ENCODE measurements around the gene ERCC6. TPM values are rescaled to one million over a fixed set of nuclear protein-coding genes. Genes with fewer than 3 reads are reported as not detected.

The ERCC6 gene
- polyA plus RNA-seq, 4 donors: 3.5 to 12.6 (median 5.1) TPM

DNA sequence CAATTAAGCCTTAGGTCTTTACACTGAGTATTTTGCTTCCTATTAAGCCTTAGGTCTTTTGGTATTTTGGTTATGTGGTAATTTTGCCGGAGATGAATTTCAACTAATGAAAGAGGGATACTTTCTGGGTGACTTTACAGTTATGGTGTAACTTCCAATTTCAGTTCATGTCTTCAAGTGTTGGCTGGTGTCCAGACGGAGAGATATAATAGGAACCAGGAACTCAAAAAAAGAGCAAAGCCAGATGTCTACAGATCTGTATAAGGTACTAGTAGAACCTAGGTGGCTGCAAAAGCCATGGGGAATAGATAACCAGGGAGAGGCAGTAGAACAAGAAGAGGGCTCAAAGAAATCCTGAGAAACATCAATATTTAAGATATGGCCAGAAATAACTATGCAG, 12.3 kb downstream of the ERCC6 start:
- DNase-seq (no peak), FAIRE-seq (no peak)
- Histone ChIP-seq H3K9me3 (ENCODE audit: control insufficient read depth in 2 of 2, insufficient read depth in 1 of 2, low read depth in 1 of 2, low read length in 1 of 2) (no peaks in the 10 kb centered on the region), H3K27me3 (ENCODE audit: control insufficient read depth in 3 of 3, insufficient read depth in 3 of 3, low read length in 3 of 3) (no peaks in the 10 kb centered on the region), H3K4me3 (ENCODE audit: low read depth in 1 of 3, low read length in 3 of 3) (no peak overlapping the region), H3K4me1 (ENCODE audit: control insufficient read depth in 3 of 3, insufficient read depth in 2 of 3, low read depth in 1 of 3, low read length in 2 of 3) (no peaks in the 10 kb centered on the region), H3K36me3 (ENCODE audit: control insufficient read depth in 3 of 3, insufficient read depth in 2 of 3, low read depth in 1 of 3, low read length in 3 of 3) (peaks cover 2 to 32% (median 25%) of the 10 kb centered on the region in 3 donors), H3K27ac (ENCODE audit: low read depth in 1 of 3, low read length in 2 of 3) (no peak overlapping the region)
- WGBS, 3 donors: 71 to 90% (median 73%) methylated on average over 2 of the region's 2 CpGs

DNA sequence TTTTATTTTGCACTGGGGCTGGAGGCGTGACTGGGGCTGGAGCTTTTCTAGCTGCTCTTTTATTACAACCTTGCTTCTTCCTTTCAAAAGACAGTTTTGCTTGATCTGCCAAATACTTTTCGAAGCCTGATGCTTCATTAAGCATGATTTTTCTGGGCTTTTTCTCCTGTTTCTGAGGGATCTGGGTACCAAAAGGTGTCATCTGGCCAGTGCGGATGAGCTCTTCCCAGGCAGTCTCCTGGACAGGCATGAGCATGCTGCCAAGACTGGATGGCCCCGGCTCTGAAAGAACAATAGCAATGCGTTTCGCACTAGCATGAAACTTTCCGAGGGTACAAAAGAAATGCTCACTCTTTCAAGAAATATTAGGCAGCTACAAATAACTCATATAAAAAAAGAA, 14.4 kb downstream of the ERCC6 start:
- H3K36me3 ChIP-seq (ENCODE audit: control insufficient read depth in 3 of 3, insufficient read depth in 2 of 3, low read depth in 1 of 3, low read length in 3 of 3): peaks cover 6 to 37% (median 27%) of the 10 kb centered on the region in 3 donors

GRCh38 chr10:49523301-49523700, 15.6 kb downstream of the ERCC6 start:
- no peaks in the 10 kb centered on the region for H3K9me3 ChIP-seq (ENCODE audit: control insufficient read depth in 2 of 2, insufficient read depth in 1 of 2, low read depth in 1 of 2, low read length in 1 of 2)
- H3K27ac ChIP-seq (ENCODE audit: low read depth in 1 of 3, low read length in 2 of 3): no peak overlapping the region
- no peaks in the 10 kb centered on the region for H3K27me3 ChIP-seq (ENCODE audit: control insufficient read depth in 3 of 3, insufficient read depth in 3 of 3, low read length in 3 of 3)
- DNase-seq (no peak), FAIRE-seq (no peak)
- no peaks in the 10 kb centered on the region for H3K4me1 ChIP-seq (ENCODE audit: control insufficient read depth in 3 of 3, insufficient read depth in 2 of 3, low read depth in 1 of 3, low read length in 2 of 3)
- peaks cover 5 to 36% (median 24%) of the 10 kb centered on the region in 3 donors for H3K36me3 ChIP-seq (ENCODE audit: control insufficient read depth in 3 of 3, insufficient read depth in 2 of 3, low read depth in 1 of 3, low read length in 3 of 3)
- WGBS, 3 donors: 40 to 61% (median 41%) methylated on average over 1 of the region's 1 CpG
- H3K4me3 ChIP-seq (ENCODE audit: low read depth in 1 of 3, low read length in 3 of 3): no peak overlapping the region

More for the DNA sequence above, 14.4 kb downstream of the ERCC6 start:
- H3K9me3 ChIP-seq (ENCODE audit: control insufficient read depth in 2 of 2, insufficient read depth in 1 of 2, low read depth in 1 of 2, low read length in 1 of 2): no peaks in the 10 kb centered on the region
- H3K27ac ChIP-seq (ENCODE audit: low read depth in 1 of 3, low read length in 2 of 3): no peak overlapping the region
- 93 to 99% (median 99%) methylated on average over 7 of the region's 7 CpGs for WGBS, 3 donors
- FAIRE-seq: no peak
- no peaks in the 10 kb centered on the region for H3K4me1 ChIP-seq (ENCODE audit: control insufficient read depth in 3 of 3, insufficient read depth in 2 of 3, low read depth in 1 of 3, low read length in 2 of 3)
- H3K27me3 ChIP-seq (ENCODE audit: control insufficient read depth in 3 of 3, insufficient read depth in 3 of 3, low read length in 3 of 3): no peaks in the 10 kb centered on the region
- no peak for DNase-seq
- no peak overlapping the region for H3K4me3 ChIP-seq (ENCODE audit: low read depth in 1 of 3, low read length in 3 of 3)

DNA sequence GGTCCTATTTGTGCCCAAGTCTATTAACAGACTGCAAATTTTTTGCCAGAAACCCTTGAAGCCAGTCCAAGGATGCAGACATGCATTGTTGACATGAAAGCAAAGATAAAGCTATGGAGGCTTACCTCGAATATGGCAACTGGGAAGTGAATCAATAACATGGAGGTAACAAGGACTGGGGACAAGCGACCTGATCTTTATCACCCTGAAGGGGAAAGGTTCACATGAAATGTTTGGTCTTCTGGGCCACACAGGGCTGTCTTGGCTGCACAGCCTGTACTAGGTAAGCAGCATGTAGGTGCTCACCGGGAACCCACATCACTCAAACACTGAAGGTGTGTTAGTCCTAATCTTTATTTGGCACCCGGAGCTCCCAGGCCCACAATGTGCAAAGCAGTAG, 17.9 kb downstream of the ERCC6 start:
- 73 to 85% (median 76%) methylated on average over 4 of the region's 4 CpGs for WGBS, 3 donors
- DNase-seq (no peak), FAIRE-seq (no peak)
- Histone ChIP-seq H3K4me1 (ENCODE audit: control insufficient read depth in 3 of 3, insufficient read depth in 2 of 3, low read depth in 1 of 3, low read length in 2 of 3) (no peaks in the 10 kb centered on the region), H3K9me3 (ENCODE audit: control insufficient read depth in 2 of 2, insufficient read depth in 1 of 2, low read depth in 1 of 2, low read length in 1 of 2) (no peaks in the 10 kb centered on the region), H3K27ac (ENCODE audit: low read depth in 1 of 3, low read length in 2 of 3) (no peak overlapping the region), H3K36me3 (ENCODE audit: control insufficient read depth in 3 of 3, insufficient read depth in 2 of 3, low read depth in 1 of 3, low read length in 3 of 3) (peaks cover 9 to 35% (median 14%) of the 10 kb centered on the region in 3 donors), H3K4me3 (ENCODE audit: low read depth in 1 of 3, low read length in 3 of 3) (no peak overlapping the region), H3K27me3 (ENCODE audit: control insufficient read depth in 3 of 3, insufficient read depth in 3 of 3, low read length in 3 of 3) (no peaks in the 10 kb centered on the region)

GRCh38 chr10:49520122-49520775, 18.7 kb downstream of the ERCC6 start:
- no peaks in the 10 kb centered on the region for H3K4me1 ChIP-seq (ENCODE audit: control insufficient read depth in 3 of 3, insufficient read depth in 2 of 3, low read depth in 1 of 3, low read length in 2 of 3)
- DNase-seq (no peak), FAIRE-seq (no peak)
- WGBS, 3 donors: 74 to 76% (median 76%) methylated on average over 8 of the region's 8 CpGs
- H3K9me3 ChIP-seq (ENCODE audit: control insufficient read depth in 2 of 2, insufficient read depth in 1 of 2, low read depth in 1 of 2, low read length in 1 of 2): no peaks in the 10 kb centered on the region
- peaks cover 9 to 33% (median 12%) of the 10 kb centered on the region in 3 donors for H3K36me3 ChIP-seq (ENCODE audit: control insufficient read depth in 3 of 3, insufficient read depth in 2 of 3, low read depth in 1 of 3, low read length in 3 of 3)
- no peaks in the 10 kb centered on the region for H3K27me3 ChIP-seq (ENCODE audit: control insufficient read depth in 3 of 3, insufficient read depth in 3 of 3, low read length in 3 of 3)
- H3K4me3 ChIP-seq (ENCODE audit: low read depth in 1 of 3, low read length in 3 of 3): no peak overlapping the region
- H3K27ac ChIP-seq (ENCODE audit: low read depth in 1 of 3, low read length in 2 of 3): no peak overlapping the region

GRCh38 chr10:49519717-49520116, 19.2 kb downstream of the ERCC6 start:
- no peak overlapping the region for H3K27ac ChIP-seq (ENCODE audit: low read depth in 1 of 3, low read length in 2 of 3)
- no peak for FAIRE-seq
- no peak for DNase-seq

GRCh38 chr10:49518982-49519578, 19.8 kb downstream of the ERCC6 start:
- WGBS, 3 donors: 66 to 79% (median 72%) methylated on average over 3 of the region's 3 CpGs
- FAIRE-seq: no peak
- no peak overlapping the region for H3K27ac ChIP-seq (ENCODE audit: low read depth in 1 of 3, low read length in 2 of 3)
- no peaks in the 10 kb centered on the region for H3K4me1 ChIP-seq (ENCODE audit: control insufficient read depth in 3 of 3, insufficient read depth in 2 of 3, low read depth in 1 of 3, low read length in 2 of 3)
- H3K9me3 ChIP-seq (ENCODE audit: control insufficient read depth in 2 of 2, insufficient read depth in 1 of 2, low read depth in 1 of 2, low read length in 1 of 2): no peaks in the 10 kb centered on the region
- no peak overlapping the region for H3K4me3 ChIP-seq (ENCODE audit: low read depth in 1 of 3, low read length in 3 of 3)
- no peaks in the 10 kb centered on the region for H3K27me3 ChIP-seq (ENCODE audit: control insufficient read depth in 3 of 3, insufficient read depth in 3 of 3, low read length in 3 of 3)
- DNase-seq: peak; percentile 32 to 36
- H3K36me3 ChIP-seq (ENCODE audit: control insufficient read depth in 3 of 3, insufficient read depth in 2 of 3, low read depth in 1 of 3, low read length in 3 of 3): peaks cover 6 to 27% (median 9%) of the 10 kb centered on the region in 3 donors

More at GRCh38 chr10:49519717-49520116, 19.2 kb downstream of the ERCC6 start:
- 33 to 72% (median 58%) methylated on average over 2 of the region's 2 CpGs for WGBS, 3 donors
- H3K36me3 ChIP-seq (ENCODE audit: control insufficient read depth in 3 of 3, insufficient read depth in 2 of 3, low read depth in 1 of 3, low read length in 3 of 3): peaks cover 9 to 33% (median 12%) of the 10 kb centered on the region in 3 donors
- no peaks in the 10 kb centered on the region for H3K9me3 ChIP-seq (ENCODE audit: control insufficient read depth in 2 of 2, insufficient read depth in 1 of 2, low read depth in 1 of 2, low read length in 1 of 2)
- no peaks in the 10 kb centered on the region for H3K27me3 ChIP-seq (ENCODE audit: control insufficient read depth in 3 of 3, insufficient read depth in 3 of 3, low read length in 3 of 3)
- H3K4me3 ChIP-seq (ENCODE audit: low read depth in 1 of 3, low read length in 3 of 3): no peak overlapping the region
- H3K4me1 ChIP-seq (ENCODE audit: control insufficient read depth in 3 of 3, insufficient read depth in 2 of 3, low read depth in 1 of 3, low read length in 2 of 3): no peaks in the 10 kb centered on the region

DNA sequence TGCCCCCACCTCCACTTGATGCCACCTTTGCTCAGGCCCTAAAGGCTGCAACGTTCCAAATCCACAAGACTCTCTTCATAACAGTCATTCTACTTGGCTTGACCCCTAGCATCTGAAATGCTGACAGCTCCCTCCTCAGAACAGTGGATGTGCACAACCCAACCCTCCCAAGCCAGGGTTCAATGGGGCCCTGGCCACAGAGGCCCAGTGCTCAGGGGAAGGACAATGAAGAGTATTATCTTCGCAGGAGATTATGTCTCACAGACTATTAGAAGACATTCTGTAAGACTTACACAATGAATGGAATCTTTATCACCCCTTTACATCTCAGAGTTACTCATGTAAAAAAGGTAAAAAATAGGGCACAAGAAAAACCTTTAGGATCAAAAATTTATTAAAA, 20.4 kb downstream of the ERCC6 start:
- Histone ChIP-seq H3K27me3 (ENCODE audit: control insufficient read depth in 3 of 3, insufficient read depth in 3 of 3, low read length in 3 of 3) (no peaks in the 10 kb centered on the region), H3K9me3 (ENCODE audit: control insufficient read depth in 2 of 2, insufficient read depth in 1 of 2, low read depth in 1 of 2, low read length in 1 of 2) (no peaks in the 10 kb centered on the region), H3K27ac (ENCODE audit: low read depth in 1 of 3, low read length in 2 of 3) (no peak overlapping the region), H3K36me3 (ENCODE audit: control insufficient read depth in 3 of 3, insufficient read depth in 2 of 3, low read depth in 1 of 3, low read length in 3 of 3) (peaks cover 5 to 23% (median 9%) of the 10 kb centered on the region in 3 donors), H3K4me3 (ENCODE audit: low read depth in 1 of 3, low read length in 3 of 3) (no peak overlapping the region), H3K4me1 (ENCODE audit: control insufficient read depth in 3 of 3, insufficient read depth in 2 of 3, low read depth in 1 of 3, low read length in 2 of 3) (no peaks in the 10 kb centered on the region)
- DNase-seq (no peak), FAIRE-seq (no peak)
- 84 to 89% (median 86%) methylated on average over 2 of the region's 2 CpGs for whole genome bisulfite sequencing, 3 donors
